ENCODE results near the gene XG. TPM values are rescaled to one million over a fixed set of nuclear protein-coding genes. Genes with fewer than 3 reads are reported as not detected.
"Not testable (repeated sequence)": the region's sequence is repeated elsewhere in the genome, so short reads cannot be mapped to it uniquely, and the experiment has no call there.

The XG gene
- polyA plus RNA-seq, 3 donors = 0.08 to 1.7 (median 0.28) TPM

DNA sequence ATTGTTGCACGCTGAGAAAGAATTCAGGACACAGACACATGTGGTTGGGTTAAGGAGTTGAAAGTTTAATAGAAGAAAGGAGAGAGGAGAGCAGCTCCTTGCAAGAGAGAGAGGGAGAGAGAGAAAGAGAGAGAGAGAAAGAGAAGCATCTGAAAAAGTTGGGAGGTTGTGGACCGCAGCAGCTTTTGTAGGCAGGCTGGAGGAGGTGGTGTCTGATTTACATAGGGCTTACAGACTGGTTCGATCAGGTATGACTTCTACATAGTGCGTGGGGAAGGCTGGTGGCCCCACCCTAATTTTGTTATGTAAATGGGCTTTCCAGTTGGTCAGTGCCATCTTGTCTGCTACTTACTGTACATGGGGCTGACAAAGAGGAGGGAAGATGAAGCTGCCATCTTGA is 49.4 kb downstream of the XG start:
- H3K27ac ChIP-seq (ENCODE audit: low read depth, low read length) = no peak overlapping the region
- WGBS, 3 donors = 95 to 100% (median 96%) methylated on average over 4 of the region's 4 CpGs

DNA sequence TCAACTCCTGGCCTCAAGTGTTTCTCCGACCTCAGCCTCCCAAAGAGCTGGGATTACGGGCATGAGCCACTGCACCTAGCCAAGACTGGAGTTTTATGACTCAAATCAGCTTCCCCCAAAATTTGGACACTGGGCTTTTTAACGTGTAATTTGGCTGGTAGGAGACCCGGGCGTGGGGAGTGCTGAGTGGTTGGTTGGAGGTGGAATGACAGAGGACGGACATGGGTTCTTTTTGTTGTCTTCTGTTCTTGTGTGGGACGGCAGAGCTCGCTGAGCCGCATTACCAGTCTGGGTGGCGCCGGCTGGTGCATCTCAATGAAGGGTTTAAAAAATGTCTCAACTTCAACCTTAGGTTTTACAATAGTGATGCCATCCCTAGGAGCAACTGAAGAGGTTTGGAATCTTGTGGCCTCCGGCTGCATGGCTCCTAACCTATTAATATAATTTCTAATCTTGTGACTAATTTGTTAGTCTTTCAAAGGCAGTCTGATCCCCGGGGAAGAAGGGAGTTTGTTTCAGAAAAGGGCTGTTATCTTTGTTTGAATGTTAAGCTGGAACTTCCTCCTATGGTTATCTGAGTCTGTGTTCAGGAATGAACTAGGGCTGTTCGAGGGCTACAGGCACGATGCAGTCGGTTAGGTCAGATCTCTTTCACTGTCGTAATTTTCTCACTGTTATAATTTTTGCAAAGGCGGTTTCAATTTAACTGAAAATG is 50.7 kb downstream of the XG start:
- not testable (repeated sequence) for H3K27ac ChIP-seq (ENCODE audit: low read depth, low read length)
- 50 to 71% (median 59%) methylated on average over 16 to 18 of the region's 18 CpGs for WGBS, 3 donors

DNA sequence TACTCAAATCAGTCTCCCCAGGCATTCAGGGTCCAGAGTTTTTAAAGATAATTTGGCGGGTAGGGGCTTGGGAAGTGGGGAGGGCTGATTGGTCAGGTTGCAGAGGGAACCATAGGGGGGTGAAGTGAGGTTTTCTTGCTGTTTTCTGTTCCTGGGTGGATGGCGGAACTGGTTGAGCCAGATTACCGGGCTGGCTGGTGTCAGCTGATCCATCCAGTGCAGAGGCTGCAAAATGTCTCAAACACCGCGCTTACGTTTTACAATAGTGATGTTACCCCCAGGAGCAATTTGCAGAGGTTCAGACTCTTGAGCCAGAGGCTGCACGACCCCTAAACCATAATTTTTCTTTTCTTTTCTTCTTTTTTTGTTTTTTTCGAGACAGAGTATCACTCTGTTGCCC is 51.6 kb downstream of the XG start:
- H3K27ac ChIP-seq (ENCODE audit: low read depth, low read length) = not testable (repeated sequence)
- WGBS, 3 donors = 36 to 90% (median 78%) methylated on average over 6 to 8 of the region's 8 CpGs

DNA sequence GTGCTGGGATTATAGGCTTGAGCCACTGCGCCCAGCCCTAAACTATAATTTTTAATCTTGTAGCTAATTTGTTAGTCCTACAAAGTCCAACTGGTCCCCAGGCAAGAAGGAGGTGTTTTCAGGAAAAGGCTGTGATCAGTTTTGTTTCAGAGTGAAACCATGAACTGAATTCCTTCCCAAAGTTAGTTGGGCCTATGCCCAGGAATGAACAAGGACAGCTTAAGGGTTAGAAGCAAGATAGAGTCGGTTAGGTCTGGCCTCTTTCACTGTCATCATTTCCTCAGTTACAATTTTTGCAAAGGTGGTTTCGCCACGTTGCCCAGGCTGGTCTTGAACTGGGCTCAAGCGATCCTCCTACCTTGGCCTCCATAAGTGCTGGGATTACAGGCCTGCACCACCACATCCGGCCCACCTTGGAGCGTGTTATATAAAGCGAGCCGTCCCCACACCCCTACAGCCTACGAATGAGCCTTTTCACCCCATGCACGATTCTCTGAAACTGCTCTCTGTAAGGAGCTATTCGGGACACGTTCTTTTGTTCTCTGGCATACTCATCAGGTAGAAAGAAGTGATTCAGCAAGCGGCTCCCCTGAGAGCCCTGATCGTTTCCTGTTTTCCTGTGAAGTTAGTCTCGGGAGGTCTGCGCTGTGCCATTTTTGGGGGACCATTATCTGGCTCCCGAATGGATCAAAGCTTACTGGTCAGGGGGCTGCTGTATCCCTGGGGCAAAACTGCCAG is 52.4 kb downstream of the XG start:
- not testable (repeated sequence) for H3K27ac ChIP-seq (ENCODE audit: low read depth, low read length)
- 56 to 83% (median 61%) methylated on average over 13 to 17 of the region's 18 CpGs for WGBS, 3 donors

DNA sequence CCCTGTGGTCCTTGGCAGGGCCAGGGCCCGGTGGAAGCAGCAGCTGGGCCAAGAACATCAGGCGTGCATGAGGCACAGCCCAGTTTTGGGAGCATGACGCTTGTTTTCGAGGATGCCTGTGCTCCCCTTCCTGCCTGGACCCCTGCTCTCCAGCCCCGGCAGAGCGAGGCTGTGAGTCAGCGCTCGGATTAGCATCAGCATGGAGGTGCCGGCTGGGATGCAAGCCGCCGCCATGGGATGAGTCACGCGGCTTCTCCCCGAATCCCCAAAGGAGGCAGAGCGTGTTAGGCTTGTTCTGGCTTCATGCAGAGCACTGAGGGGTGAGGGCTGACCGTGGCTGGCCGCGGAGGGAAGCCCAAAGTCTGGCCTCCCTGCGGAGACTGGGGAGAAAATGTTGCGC is 53.0 kb downstream of the XG start:
- WGBS, 3 donors = 58 to 79% (median 75%) methylated on average over 6 to 20 of the region's 20 CpGs
- not testable (repeated sequence) for H3K27ac ChIP-seq (ENCODE audit: low read depth, low read length)

DNA sequence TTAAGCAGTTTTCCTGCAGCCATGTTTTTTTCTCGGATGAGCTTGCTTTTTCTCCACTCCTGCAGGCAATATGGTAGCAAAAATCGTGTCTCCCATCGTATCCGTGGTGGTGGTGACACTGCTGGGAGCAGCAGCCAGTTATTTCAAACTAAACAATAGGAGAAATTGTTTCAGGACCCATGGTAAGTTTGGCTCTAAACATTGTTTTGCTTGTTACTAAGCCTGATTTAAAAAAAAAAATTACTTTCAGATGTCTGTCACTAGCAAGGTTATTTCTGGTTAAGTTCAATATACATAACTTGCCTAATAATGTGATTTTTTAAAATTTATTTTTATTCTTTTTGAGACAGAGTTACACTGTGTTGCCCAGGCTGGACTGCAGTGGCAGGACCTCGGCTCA is 59.4 kb downstream of the XG start:
- no peak overlapping the region for H3K27ac ChIP-seq (ENCODE audit: low read depth, low read length)
- 80 to 83% (median 80%) methylated on average over 5 of the region's 5 CpGs for WGBS, 3 donors

DNA sequence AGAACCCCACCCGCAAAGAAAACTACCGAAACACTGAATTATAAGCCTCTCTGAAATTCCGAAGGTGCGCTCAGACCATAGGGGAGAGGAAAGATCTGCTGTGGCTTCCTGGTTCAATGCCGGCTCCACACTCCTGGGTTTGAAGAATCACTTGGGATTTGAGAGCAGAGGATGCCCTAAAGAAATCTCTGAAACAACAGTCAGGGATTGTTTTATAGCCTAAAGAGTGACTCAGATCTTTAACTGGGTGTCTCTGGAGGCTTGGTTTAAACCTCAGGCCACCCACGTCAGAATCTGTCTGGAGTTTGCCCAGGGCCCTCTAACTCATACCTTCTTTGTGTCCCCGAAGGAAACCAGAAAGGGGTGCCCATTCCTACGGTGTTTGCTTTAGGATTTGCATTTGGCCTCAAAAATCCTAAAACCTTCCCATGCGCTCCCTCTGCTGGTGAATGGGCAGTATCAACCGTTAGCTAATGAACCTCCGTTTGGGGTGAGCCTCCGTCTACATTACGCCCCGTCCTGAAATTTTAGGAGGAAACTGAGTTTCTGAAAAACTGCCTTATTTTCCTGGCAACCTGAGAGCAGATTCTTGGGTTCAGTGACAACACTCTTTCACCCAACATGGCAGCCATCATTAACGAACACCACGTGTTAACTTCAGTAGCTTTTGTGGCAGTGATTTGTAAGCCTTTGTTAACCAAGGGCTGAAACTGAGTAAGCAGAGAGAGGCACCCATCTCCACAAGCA is 60.5 kb downstream of the XG start:
- WGBS, 3 donors = 26 to 32% (median 29%) methylated on average over 13 to 14 of the region's 16 CpGs
- H3K27ac ChIP-seq (ENCODE audit: low read depth, low read length) = not testable (repeated sequence)

DNA sequence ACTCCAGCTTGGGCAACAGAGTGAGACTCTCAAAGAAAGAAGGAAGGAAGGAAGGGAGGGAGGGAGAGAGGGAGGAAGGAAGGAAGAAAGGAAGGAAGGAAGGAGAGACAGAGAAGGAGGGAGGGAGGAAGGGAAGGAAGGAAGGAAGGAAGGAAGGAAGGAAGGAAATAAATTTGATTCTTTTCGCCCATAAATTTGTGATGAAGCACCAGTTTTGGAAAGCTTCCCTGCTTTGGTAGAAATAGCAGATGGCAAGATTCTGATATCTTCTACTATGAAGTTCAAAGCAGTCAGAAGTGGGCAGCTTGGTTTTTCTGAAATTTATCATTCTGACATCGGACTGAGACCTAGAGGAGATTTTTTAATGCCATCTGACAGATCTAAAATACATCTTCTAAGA is 65.2 kb downstream of the XG start:
- H3K27ac ChIP-seq (ENCODE audit: low read depth, low read length) = no peak overlapping the region
- 60 to 78% (median 71%) methylated on average over 2 of the region's 2 CpGs for WGBS, 3 donors

DNA sequence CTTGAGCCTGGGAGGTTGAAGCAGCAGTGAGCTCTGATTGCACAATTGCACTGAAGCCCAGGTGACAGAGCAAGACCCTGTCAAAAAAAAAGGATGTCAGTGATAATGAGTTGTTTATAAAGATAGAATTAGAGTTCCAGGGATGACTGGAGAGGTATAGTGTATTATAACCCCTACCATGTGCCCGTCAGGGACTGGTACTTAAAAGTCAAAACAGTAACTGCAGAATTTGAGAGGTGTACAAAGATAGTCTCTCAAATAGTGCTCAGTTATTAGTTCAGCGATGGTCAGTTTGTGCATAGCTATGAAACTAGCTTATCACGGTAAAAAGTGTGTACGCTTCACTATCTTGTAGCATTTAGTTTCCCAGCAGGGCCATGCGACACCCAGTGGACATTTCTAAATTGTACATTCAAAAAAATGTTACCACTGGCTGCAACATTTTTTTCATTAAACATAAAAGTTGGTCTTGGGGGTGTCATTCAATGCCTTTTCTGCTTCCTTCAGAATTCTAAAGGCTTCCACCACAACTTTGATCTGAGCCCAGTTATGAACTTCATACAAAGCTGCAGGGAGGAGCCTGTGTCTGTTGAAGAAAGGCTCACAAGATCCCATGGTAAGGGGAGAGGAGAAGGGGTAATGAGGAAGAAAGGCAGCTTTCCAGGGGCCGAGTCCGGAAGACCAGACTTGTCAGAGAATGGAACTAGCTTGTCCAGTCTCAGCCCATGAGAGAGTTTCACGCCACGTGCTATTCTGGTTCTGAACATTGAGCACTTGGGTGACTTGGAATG is 67.7 kb downstream of the XG start:
- 44 to 65% (median 44%) methylated on average over 9 of the region's 9 CpGs for WGBS, 3 donors
- H3K27ac ChIP-seq (ENCODE audit: low read depth, low read length) = no peak overlapping the region

DNA sequence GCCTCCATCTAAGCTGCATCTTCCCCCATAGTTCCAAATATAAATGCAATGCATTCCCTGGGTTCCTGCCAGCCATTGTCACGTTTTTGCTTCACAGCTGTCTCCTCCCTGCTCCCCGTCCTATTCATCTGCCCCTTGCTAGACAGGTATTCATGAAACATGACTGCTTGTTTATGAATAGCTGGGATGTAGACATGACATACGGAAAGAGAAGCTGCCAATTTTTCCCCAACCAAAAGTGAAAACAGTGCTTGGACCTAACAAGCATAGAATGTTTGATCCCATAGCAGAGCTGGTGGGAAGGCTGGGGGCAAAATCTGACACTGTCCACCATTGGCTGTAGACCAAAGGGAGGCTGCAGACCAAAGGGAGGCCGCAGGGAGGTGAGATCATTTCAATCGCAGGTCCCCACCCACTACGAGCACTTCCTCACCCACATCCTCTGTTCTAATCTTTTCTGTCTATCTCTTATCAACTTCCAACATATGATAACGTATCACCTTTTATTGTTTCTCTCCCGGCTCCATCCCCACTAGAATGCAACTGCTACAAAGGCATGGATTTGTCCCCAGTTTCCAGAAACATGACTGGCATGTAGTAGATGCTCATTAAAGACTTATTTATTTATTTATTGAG is 68.4 kb downstream of the XG start:
- 36 to 66% (median 42%) methylated on average over 8 of the region's 8 CpGs for WGBS, 3 donors
- no peak overlapping the region for H3K27ac ChIP-seq (ENCODE audit: low read depth, low read length)

DNA sequence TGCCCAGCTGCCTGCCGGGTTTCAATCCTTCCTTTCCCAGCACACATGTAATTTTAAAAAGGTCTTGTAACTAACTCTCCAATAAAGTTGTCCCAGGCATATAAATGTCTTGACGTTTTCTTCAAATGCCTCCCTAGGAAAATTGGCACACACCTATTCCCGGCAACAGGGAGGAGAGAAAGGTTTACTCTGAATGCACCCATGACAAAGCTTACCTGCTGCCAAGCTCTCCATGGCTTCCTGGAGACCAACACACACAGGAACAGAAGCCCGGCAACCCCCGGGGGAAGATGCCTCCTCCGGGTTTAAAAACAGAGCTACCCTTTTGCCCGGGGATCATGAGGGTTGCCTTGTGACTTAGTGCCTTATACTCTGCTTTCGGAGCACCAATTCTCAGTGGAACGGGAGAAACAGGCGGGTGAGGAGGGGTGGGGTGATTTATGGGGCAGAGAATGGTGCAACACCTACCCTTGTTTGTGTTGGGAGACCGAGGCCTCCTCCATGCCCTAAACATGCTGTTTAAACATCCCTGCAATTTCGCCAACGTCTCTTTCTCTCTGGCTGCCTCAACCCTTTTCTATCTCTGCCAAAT is 72.1 kb downstream of the XG start:
- WGBS, 3 donors = 32 to 53% (median 51%) methylated on average over 10 to 13 of the region's 13 CpGs
- no peak overlapping the region for H3K27ac ChIP-seq (ENCODE audit: low read depth, low read length)

DNA sequence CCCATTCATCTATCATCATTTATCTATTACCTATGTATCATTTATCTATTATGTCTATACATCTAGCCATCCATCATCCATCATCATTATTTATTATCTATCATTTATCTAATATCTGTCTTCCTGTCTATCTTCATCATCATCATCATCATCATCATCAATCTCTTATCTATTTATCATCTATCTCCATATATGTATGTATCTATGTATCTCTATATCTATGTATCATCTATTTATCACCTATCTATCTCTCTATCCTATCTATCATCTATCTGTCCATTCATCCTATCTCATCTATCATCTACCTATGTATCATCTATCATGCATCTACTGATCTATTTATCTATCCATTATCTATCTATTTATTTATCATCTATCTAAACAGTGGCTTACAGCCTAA is 73.0 kb downstream of the XG start:
- no peak overlapping the region for H3K27ac ChIP-seq (ENCODE audit: low read depth, low read length)

DNA sequence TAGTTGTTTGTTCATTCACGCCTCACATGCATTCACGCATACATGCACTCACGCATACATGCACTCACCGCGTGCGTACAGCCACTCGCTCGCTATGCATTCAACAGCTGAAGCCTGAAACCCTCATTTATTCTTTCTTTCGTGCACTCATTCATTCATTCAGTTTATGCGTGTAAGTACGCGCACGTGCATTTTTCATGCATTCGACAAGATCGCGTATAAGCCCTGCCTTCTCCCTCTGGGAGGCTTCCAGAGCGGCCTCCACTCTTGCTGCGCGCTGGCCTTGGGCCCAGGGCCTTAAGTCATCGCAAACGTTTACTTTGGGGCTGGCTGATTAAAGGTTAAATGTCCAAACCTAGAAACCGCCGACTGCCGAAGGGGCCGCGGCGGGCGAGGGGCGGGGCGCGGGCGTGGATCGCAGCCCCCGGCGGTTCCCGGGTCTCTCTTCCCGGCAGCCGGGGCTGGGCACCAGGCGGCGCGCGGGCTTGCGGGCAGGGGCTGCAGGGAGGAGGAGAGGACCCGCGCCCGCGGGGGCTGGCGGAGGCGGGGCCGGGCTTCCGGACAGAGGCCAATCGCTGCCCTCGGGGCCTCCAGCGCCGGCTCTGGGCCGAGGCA is 76.6 kb downstream of the XG start, which contains the start of gene GYG2:
Gene GYG2 (plus strand): TSS at position 587 of the 615 bp plus-strand sequence. CDS start 1,259 bp downstream, outside the sequence.
- 17 to 20% (median 19%) methylated on average over 38 to 51 of the region's 56 CpGs for WGBS, 3 donors

DNA sequence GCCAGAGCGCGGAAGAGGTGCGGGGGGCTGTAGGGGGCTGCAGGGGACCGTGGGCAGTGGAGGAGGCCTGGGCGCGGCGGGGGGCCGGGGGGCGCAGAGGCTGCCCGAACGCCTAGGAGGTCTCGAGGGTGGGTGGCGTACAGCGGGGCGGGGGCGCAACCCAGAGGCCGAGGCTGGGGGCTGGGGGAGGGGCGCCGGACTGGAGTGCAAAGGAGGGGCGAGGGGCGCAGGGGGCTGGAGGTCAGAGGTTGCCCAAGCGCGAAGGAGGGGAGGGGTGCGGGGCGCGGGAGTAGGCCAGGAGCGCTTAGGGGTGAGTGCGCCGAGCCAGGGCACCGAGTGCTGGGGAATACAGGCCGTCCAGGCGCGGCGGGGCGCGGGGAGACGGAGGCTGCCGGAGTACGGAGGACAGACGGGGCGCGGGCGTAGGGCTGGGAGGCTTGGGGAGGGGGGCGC is 77.1 kb downstream of the XG start:
- WGBS, 3 donors = 2% methylated on average over 31 to 39 of the region's 44 CpGs; no CpG with 5 or more reads in 1 of the 3 donors
- no peak overlapping the region for H3K27ac ChIP-seq (ENCODE audit: low read depth, low read length)

More for the DNA sequence above, 76.6 kb downstream of the XG start, which contains the start of gene GYG2:
- no peak within 1 kb of the TSS for H3K27ac ChIP-seq (ENCODE audit: low read depth, low read length)

DNA sequence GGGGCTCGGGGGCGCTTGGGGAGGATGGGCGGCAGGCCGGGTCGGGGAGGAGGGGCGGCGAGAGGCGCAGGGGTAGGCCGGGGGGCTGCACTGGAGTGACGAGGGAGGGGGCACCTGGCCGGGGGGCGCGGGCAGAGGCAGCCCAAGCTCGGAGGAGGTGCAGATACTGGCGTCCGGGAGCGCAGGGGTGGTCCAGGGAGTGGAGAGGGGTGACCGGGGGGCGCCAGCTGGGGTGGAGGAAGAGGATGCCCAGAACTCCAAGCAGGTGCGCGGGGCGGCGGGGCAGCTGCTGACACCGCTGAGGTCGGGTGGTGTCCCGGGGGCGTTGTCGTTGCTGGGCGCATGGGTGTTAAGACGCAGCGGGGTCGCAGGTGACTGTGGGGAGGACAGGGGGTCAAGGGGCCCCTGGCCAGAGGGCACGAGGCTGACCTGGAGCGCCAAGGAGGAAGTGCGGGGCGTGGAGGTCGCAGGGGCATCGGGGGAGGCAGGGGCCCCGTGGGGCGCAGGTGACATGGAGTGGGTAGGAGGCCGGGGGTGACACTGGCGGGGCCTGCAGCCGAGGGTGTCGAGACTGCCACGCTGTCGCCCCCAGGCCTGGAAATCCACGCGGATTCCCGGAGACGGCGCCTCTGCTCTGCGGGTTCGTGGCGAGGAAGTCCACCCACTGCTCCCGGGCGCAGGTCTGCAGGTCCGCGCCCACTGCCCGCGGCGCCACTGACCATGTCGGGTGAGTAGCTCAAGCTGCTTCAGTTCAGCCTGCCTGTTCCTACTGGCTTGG is 77.8 kb downstream of the XG start:
- 12 to 26% (median 18%) methylated on average over 19 to 59 of the region's 62 CpGs for WGBS, 3 donors
- no peak overlapping the region for H3K27ac ChIP-seq (ENCODE audit: low read depth, low read length)

DNA sequence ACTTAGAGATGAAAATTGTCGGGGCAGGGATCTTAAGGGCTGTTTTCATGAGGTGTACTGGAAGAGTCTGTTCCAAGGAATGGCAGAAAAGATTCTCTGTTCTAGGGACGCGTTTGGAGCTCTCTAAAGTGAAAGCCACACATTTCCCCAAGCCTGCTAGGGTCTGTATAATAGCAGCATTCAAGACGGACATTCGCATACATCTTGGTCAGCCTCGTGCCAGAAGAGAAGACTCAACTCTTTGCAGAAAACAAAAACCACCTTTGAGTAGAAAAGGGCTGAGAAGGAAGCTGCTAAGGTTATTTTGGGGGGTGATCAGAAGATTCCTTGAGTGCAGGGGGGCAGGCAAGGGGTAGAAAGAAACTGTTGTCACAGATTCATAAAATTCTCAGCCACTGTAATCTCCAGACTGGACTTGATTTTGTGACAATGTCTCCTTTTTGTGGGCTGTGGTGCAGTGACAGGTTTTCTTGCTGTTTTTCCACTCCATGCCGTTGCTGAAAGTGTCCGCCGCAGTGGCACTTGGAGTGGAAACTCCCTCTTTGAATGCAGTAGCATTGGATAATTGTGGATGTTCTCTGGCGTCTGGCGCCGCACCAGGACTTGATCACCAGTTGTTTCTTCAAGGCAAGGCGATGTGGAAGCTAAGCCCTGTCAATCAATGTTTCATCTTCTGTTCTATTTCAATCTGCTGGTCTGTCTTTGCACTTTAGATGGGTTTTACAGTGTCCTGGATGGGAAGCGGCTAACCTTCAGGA is 79.8 kb downstream of the XG start:
- 79 to 89% (median 86%) methylated on average over 13 to 14 of the region's 14 CpGs for WGBS, 3 donors

More for the DNA sequence above, 79.8 kb downstream of the XG start:
- H3K27ac ChIP-seq (ENCODE audit: low read depth, low read length) = no peak overlapping the region

Measured in adipose tissue (tissue), 3 donors.